22Rv1 (cell line): Measurements from ENCODE around the gene PCK2.

Experiments used
- CTCF ChIP-seq: fragments of 450-650 bp; IDR thresholded peaks from 2 replicates; pipeline ENCODE4 v1.5.1; 2017; ENCODE audit warnings: mild to moderate bottlenecking
- ZFX ChIP-seq: fragments of 450-650 bp; IDR thresholded peaks from 2 replicates; pipeline ENCODE4 v1.6.1; 2017; ENCODE audit warnings: antibody characterized with exemption, borderline replicate concordance

- TF ChIP-seq CTCF: no peak
- no peak for TF ChIP-seq ZFX
Measured at GRCh38 chr14:24086193-24086955, 7.7 kb upstream of the PCK2 start.
